Thyroid gland (tissue), 4 donors: ENCODE data around the gene SCO2. TPM values are rescaled to one million over a fixed set of nuclear protein-coding genes. Genes with fewer than 3 reads are reported as not detected.

ENCODE experiments used
- DNase-seq, 2 donors: peaks; one replicate each; pipeline ENCODE4 v3.0.0-alpha.2; 2019
- H3K27ac ChIP-seq, 3 donors: fragments of 200-600 bp; sonication (generic); 1 replicate in 2 of 3; 2 replicates in 1 of 3; pipeline ENCODE4 v1.5.1; 2016 to 2019; ENCODE audit warnings: mild to moderate bottlenecking in 1 of 3, moderate library complexity in 1 of 3
- H3K27me3 ChIP-seq: fragments of 200-600 bp; sonication (generic); one replicate; pipeline ENCODE4 v1.5.1; 2019
- H3K36me3 ChIP-seq, 2 donors: fragments of 200-600 bp; sonication (generic); one replicate each; pipeline ENCODE4 v1.5.1; 2016 to 2019
- H3K4me1 ChIP-seq, 2 donors: fragments of 200-600 bp; sonication (generic); one replicate each; pipeline ENCODE4 v1.5.1; 2017 to 2019
- H3K4me3 ChIP-seq, 3 donors: fragments of 200-600 bp; sonication (generic); replicated peaks in 1 of 3; 1 replicate in 2 of 3; 2 replicates in 1 of 3; pipeline ENCODE4 v1.5.1; 2016; ENCODE audit warnings: mild to moderate bottlenecking in 1 of 3
- H3K9me3 ChIP-seq: fragments of 200-600 bp; sonication (generic); one replicate; pipeline ENCODE4 v1.5.1; 2017
- POLR2A ChIP-seq, 2 donors: fragments of 450-650 bp; IDR thresholded peaks; one replicate each; pipeline ENCODE4 v1.6.1; 2017; ENCODE audit warnings: antibody characterized with exemption in 2 of 2, mild to moderate bottlenecking in 2 of 2, moderate library complexity in 1 of 2
- WGBS, 2 donors: methylation state at CpG; one replicate each; pipeline ENCODE4 v1.1.5; 2017; 5-methylcytosine and 5-hydroxymethylcytosine counted together
- intact Hi-C: fragments of 100-400 bp; cut with DNase I; formaldehyde crosslinking; loops from one replicate; pipeline ENCODE4 v1.15.1; 2023
- total RNA-seq, 4 donors: library from RNA; depleted of rRNA; stranded (reverse); fragments of >200 nt; gene quantifications; one replicate each; pipeline ENCODE4 v1.2.3, GENCODE V29; 2016
- TF ChIP-seq, protein P1 (sequence below), 6 experiments: fragments of 200-600 bp in 3 of 6; fragments of 450-650 bp in 3 of 6; sonication (generic) in 3 of 6; IDR thresholded peaks; one replicate each; pipeline ENCODE4 v1.5.1; 2016 to 2019; ENCODE audit warnings: antibody characterized with exemption in 6 of 6, mild to moderate bottlenecking in 2 of 6, inconsistent platforms in 1 of 6, moderate library complexity in 1 of 6

SCO2 gene
- total RNA-seq, 4 donors from 2014 or later = 2.6 to 5.5 (median 2.9) TPM; not detected in 1

DNA sequence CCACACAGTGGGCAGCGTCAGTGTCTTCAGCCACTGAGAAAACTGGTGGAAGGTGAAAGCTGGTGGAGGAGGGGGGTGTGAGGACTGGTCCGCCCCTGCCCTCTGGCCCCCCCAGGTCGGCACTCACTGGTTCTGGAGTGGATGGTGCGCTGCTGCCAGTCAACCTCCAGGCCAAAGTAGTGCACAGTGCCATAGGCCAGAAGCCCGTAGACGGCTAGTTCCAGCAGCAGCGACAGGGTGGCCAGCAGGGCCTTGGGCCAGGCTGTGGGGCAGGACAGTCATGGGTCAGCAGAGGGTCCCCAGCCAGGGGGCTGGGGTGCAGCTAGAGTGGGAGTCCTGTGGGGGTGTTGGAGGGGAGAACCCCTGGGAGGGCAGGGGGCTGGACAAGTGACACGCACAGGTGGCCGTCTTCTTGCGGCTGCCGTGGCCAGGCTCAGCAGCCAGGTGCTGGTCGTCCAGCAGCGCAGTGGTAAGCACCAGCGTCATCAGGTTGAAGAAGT lies 20.1 kb downstream of the SCO2 start:
- intact Hi-C loops = loop anchor here (10.0 kb wide), 1 partner anchor 261 kb away; the partner anchor contains the start of gene TUBGCP6
- H3K9me3 ChIP-seq = no peaks in the 10 kb centered on the region
- DNase-seq = no peak
- H3K27me3 ChIP-seq = no peaks in the 10 kb centered on the region
- 83 to 86% methylated on average over 1 to 9 of the region's 14 CpGs for WGBS, 2 donors
- H3K27ac ChIP-seq = no peak overlapping the region
- H3K36me3 ChIP-seq = peaks cover 23 to 27% of the 10 kb centered on the region in 2 donors
- H3K4me1 ChIP-seq = peaks cover 9 to 16% of the 10 kb centered on the region in 2 donors
- TF ChIP-seq, protein P1, sequence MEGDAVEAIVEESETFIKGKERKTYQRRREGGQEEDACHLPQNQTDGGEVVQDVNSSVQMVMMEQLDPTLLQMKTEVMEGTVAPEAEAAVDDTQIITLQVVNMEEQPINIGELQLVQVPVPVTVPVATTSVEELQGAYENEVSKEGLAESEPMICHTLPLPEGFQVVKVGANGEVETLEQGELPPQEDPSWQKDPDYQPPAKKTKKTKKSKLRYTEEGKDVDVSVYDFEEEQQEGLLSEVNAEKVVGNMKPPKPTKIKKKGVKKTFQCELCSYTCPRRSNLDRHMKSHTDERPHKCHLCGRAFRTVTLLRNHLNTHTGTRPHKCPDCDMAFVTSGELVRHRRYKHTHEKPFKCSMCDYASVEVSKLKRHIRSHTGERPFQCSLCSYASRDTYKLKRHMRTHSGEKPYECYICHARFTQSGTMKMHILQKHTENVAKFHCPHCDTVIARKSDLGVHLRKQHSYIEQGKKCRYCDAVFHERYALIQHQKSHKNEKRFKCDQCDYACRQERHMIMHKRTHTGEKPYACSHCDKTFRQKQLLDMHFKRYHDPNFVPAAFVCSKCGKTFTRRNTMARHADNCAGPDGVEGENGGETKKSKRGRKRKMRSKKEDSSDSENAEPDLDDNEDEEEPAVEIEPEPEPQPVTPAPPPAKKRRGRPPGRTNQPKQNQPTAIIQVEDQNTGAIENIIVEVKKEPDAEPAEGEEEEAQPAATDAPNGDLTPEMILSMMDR (IDR thresholded peaks at IDR 0.05) = no peak
- no peak for TF ChIP-seq POLR2A (IDR thresholded peaks at IDR 0.05)
- H3K4me3 ChIP-seq = no peak overlapping the region

DNA sequence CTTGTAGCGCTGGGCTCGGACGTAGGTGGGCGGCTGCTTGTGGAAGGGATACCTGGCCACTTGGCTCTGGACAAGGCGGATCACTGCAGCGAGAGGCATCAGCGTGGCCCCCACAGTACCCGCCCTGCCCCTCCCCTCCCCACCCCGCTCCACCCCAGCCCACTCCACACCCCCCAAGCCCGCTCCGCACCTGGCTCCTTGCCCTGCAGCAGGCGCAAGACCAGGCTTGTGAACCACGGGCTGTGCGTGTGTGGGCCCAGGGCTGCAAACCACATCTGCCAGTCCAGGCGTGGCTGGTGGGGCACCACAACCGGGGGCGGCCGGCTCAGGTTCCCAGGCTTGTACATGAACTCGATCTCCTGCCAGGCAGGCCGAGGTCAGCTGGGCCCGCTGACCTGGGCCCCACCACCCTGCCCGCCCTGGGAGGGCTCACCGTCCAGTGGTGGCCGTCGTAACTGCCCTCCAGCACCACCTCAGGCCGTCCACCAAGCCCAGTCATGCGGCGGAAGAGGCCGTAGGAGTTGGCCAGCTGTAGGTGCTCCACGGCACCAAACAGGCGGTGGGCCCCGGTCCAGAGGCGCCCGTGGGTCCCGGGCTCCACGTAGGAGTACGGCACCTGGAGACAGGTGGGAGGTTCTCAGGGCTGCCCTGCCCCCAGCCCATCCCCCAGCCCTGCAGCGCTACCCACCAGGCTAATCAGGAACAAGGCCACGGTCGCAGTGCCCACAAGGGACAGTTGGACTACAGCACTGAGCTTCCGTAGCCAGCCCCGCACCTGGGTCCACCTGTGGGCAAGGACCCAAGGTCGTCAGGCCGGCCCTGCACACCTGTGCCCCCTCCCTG lies 20.8 kb downstream of the SCO2 start:
- no peak for TF ChIP-seq POLR2A (IDR thresholded peaks at IDR 0.05)
- TF ChIP-seq, protein P1 (IDR thresholded peaks at IDR 0.05) = no peak
- intact Hi-C loops = loop anchor here (10.0 kb wide), 1 partner anchor 260 kb away; the partner anchor contains the start of gene TUBGCP6
- no peak for DNase-seq
- Histone ChIP-seq H3K4me3 (no peak overlapping the region), H3K36me3 (peaks cover 23 to 27% of the 10 kb centered on the region in 2 donors), H3K27me3 (no peaks in the 10 kb centered on the region), H3K9me3 (no peaks in the 10 kb centered on the region), H3K27ac (no peak overlapping the region), H3K4me1 (peaks cover 9 to 16% of the 10 kb centered on the region in 2 donors)
- WGBS, 2 donors = 93 to 99% methylated on average over 19 to 37 of the region's 44 CpGs

DNA sequence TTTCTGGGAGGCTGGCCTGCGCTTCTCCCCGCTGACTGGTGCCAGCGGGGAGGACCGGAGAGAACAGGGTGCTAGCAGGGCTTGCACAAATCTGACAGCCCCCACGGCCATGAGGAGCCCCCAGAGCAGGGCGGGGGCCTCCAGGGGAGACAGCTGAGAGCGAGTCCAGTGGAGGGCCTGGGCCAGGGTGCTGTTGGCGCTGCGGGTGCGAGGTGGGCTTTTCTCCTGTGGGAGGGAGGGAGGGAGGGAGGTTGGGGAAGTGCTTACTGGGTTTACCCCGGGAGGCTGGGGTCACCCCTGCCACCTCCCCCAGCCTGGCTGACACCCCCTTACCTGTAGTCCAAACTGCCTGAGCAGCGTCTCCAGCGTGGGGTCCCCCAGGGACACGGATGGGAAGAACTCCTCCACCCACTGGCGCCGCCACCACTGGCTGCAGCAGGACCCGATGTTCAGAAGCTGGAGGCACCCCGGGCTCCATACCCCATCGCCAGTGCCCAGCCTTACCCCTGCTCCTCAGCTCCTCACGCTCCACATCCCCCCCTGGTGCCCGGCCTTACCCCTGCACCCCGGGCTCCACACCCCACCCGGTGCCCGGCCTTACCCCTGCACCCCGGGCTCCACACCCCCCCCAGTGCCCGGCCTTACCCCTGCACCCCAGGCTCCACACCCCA lies 21.8 kb downstream of the SCO2 start:
- H3K9me3 ChIP-seq = no peaks in the 10 kb centered on the region
- intact Hi-C loops = loop anchor here (10.0 kb wide), 1 partner anchor 259 kb away; the partner anchor contains the start of gene TUBGCP6
- H3K27ac ChIP-seq = no peak overlapping the region
- 90 to 92% methylated on average over 14 to 15 of the region's 26 CpGs for WGBS, 2 donors
- no peaks in the 10 kb centered on the region for H3K27me3 ChIP-seq
- H3K4me3 ChIP-seq = no peak overlapping the region
- TF ChIP-seq, protein P1 (IDR thresholded peaks at IDR 0.05) = no peak
- no peak for TF ChIP-seq POLR2A (IDR thresholded peaks at IDR 0.05)
- peaks cover 23 to 27% of the 10 kb centered on the region in 2 donors for H3K36me3 ChIP-seq
- DNase-seq = no peak
- H3K4me1 ChIP-seq = peaks cover 10 to 12% of the 10 kb centered on the region in 2 donors

DNA sequence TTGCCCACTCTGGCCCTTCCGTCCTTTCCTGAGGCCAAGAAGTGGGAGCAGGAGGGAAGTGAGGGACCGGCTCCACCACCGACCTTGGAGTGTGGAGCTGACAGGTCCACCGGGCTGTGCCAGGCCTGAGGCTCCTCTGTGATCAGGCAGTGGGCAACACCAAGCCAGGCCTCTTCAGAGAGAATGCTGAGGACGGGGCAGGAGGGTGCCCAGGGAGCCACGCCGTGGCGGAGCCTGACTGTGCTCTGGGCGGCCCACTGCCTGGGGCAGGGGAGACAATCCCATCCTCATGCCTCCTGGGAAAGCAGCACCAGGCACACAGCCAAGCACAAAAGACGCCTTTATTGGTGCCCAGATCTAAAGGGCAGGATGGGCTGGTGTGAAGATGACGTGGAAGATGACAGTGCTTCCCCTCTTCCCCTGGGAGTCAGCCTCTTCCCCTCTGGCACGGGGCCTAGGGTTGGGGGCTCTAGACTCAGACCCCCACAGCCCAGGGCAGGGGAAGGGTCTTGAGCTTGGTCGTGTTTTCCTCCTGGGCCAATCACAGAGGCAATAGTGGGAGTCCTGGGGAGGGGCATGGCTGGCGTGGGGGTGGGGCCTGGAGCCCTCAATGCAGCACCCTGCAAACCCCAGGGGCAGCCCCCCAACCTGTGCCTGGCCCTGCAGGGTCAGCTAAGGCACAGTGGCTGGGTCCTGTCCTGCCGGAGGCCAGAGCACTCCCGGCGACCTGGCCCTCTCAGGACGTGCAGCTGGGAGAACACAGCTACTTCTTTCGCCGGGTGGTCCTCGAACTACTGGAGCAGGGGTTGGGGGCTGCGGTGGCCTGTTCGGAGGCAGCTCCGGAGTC lies 22.5 kb downstream of the SCO2 start:
- intact Hi-C loops = loop anchor here (10.0 kb wide), 1 partner anchor 258 kb away; the partner anchor contains the start of gene TUBGCP6
- Histone ChIP-seq H3K4me3 (no peak overlapping the region), H3K36me3 (peaks cover 23 to 27% of the 10 kb centered on the region in 2 donors), H3K27ac (no peak overlapping the region), H3K4me1 (peaks cover 13 to 19% of the 10 kb centered on the region in 2 donors), H3K27me3 (no peaks in the 10 kb centered on the region), H3K9me3 (no peaks in the 10 kb centered on the region)
- WGBS, 2 donors = 90% methylated on average over 13 to 15 of the region's 24 CpGs
- no peak for TF ChIP-seq POLR2A (IDR thresholded peaks at IDR 0.05)
- TF ChIP-seq, protein P1 (IDR thresholded peaks at IDR 0.05) = no peak
- DNase-seq = no peak
